Stimulated activated CD8-positive, alpha-beta memory T cell treated with anti-CD3 and anti-CD28 coated beads, Interleukin-2, amount 100 ng/mL, for 48 hours (primary cell): ENCODE measurements around the gene C14orf119.

Experiments
- DNase-seq, 2 donors: peaks; one replicate each; pipeline ENCODE4 v3.0.0-alpha.2; 2020; ENCODE audit warnings: low read depth in 2 of 2

The C14orf119 gene

DNA sequence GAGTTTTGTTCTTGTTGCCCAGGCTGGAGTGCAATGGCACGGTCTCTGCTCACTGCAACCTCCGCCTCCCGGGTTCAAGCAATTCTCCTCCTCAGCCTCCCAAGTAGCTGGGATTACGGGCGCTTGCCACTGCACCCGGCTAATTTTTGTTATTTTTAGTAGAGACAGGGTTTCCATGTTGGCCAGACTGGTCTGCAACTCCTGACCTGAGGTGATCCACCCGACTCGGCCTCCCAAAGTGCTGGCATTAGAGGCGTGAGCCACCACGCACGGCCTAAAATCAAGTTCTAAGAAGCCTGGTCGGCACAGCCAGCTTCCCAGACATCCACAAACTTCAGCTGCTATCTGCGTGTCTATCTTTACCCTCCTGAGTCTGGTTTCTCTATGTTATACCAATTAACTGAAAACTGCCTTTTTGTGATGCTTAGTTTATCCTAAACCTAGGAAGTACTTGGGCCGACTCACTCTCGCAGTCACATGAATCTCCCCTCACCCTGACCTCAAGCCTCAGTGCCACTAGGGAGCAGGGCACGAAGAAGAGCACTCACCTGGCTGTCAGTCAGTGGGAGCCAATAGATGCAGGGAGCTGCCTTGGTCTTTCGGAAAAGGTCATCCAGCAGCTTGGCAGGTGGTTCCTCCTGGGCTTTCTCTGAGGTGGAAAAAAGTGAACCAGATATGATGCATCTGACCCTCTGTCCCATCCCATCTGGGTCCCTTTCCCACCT lies 34.6 kb upstream of the C14orf119 start:
- no peak for DNase-seq

DNA sequence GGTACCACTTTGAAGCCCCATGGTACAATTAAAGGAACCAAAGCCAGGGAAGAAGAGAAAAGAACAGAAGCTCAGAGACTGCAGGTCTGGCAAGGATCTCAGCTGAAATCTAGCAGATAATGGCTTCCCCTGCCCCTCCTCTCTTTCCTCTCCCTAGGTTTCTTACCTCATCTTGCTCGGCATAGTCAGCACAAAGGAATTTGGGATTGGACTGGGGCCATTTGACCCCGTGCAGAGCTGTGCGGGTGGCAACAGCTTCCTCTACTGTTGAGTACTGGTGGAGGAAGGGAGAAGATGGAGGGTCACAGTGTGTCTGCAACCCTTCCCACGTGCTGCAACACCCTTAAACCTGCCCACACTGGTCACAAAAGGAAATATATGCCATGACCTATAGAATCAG lies 33.3 kb upstream of the C14orf119 start:
- no peak for DNase-seq

GRCh38 chr14:23063601-23064000 lies 31.7 kb upstream of the C14orf119 start:
- no peak for DNase-seq

- DNase-seq, result no peak
These were observed 28.9 kb upstream of the C14orf119 start for GRCh38 chr14:23066368-23066767.

GRCh38 chr14:23066855-23067744 lies 28.2 kb upstream of the C14orf119 start:
- DNase-seq, result no peak

GRCh38 chr14:23067847-23068788 lies 27.2 kb upstream of the C14orf119 start:
- DNase-seq, result no peak

DNA sequence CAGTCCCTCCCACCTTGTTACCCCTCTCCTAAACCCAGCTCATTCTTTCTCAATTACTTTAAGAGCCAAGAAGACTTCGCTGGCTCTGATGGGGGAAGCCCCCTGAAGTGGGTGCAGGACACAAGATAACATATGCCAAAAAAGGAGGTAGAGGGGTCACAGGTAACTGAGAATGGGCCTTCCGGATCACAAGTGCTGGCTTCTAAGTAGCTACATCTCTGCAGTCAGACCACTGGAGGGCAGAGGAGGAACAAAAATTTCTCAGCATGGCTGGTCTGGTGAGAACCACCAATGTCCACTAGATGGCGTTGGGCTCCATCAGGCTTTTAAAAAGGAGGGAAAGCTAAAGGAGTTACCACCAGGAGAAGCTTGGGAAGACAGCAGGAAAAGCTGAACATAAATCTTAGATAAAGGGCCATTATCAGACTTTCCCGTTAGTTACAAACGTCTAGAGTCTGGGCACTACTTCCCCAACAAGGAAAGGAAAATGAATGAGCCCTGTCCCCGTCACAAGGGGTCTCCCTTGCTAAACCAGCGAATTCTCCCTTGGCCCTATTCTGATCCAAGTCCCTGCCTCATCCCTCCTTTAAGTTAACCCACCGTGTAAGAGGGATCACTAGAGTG lies 26.4 kb upstream of the C14orf119 start:
- DNase-seq, result peak; percentile 32 to 50

- DNase-seq, result no peak
These were observed 25.9 kb upstream of the C14orf119 start for GRCh38 chr14:23069413-23069806.

DNA sequence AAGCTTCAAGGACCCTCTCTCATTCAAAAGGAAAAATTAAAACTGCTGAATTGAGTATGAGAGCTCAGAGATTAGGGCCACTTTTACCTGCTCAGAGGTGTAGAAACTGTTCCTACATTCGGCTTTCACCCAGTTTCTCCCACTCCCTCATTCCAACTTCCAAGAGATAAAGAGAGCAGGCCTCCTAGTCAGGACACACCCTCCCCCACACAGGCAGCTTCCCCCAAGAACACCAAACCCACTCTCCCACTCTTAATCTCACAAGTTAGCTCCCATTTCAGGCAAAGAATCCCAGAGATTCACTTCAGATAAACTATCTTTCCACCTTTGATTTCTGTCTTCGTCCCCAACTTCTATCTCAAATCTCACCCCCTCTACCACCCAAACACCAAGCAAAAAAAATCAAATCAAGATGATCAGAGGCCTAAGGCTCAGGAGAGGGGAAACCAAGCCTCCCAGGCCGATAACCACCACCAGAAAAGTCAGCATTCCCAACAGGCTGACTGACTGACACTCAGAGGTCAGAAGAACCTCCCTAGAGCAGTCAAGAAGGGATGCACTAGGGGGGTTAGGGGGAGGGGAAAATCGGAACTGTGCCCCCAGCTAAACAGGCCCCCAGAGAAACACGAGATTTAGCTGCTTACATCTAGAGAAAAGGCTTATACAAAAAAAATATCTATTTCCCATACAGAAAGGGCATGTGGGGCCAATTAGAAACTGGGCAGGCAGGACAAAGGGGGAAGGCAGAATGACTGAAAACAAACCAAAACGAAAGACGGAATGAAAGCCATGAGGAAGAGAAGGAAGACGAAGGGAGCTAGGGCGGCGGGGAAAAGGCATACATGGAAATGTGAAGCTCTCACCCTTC lies 24.8 kb upstream of the C14orf119 start:
- no peak for DNase-seq

GRCh38 chr14:23071244-23071920 lies 23.9 kb upstream of the C14orf119 start:
- peak; percentile 60 to 63 for DNase-seq

- DNase-seq, result no peak
These were observed 23.3 kb upstream of the C14orf119 start for GRCh38 chr14:23071921-23072539.

- no peak for DNase-seq
These were observed 20.4 kb upstream of the C14orf119 start for GRCh38 chr14:23074906-23075305.

- no peak for DNase-seq
These were observed 18.4 kb upstream of the C14orf119 start for GRCh38 chr14:23076785-23077408.

- DNase-seq, result no peak
These were observed 17.3 kb upstream of the C14orf119 start for GRCh38 chr14:23077962-23078361.

GRCh38 chr14:23078692-23079116 lies 16.6 kb upstream of the C14orf119 start:
- DNase-seq, result no peak

- DNase-seq, result no peak
These were observed 15.6 kb upstream of the C14orf119 start for GRCh38 chr14:23079716-23080115.

- no peak for DNase-seq
These were observed 14.8 kb upstream of the C14orf119 start for GRCh38 chr14:23080474-23080873.

- no peak for DNase-seq
These were observed 9.8 kb upstream of the C14orf119 start for GRCh38 chr14:23085458-23085857.

DNA sequence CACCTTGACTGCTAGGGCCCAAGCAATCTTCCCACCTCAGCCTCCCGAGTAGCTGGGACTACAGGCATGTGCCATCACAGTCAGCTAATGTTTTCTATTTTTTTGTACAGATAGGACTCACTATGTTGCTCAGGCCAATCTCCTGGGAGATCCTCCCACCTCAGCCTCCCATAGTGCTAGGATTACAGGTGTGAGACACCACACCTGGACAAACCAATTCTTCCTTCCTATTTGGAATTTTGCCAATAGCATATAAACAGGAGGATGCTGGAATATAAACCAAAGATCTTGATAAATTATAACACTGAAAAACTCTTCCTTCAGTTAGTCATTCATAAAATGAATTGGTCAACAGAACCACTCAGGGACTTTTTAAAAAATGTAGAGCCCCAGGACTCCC lies 8.7 kb upstream of the C14orf119 start:
- no peak for DNase-seq
